HG02571 (cell line): ENCODE results near the gene SAMD14.

Source experiments
- ATAC-seq: cut with Tn5 transposase; IDR thresholded peaks from one replicate; pipeline ENCODE4 v1.9.1; 2021; ENCODE audit warnings: mild to moderate bottlenecking, moderate library complexity; ENCODE audit not compliant: unreplicated experiment

The SAMD14 gene

DNA sequence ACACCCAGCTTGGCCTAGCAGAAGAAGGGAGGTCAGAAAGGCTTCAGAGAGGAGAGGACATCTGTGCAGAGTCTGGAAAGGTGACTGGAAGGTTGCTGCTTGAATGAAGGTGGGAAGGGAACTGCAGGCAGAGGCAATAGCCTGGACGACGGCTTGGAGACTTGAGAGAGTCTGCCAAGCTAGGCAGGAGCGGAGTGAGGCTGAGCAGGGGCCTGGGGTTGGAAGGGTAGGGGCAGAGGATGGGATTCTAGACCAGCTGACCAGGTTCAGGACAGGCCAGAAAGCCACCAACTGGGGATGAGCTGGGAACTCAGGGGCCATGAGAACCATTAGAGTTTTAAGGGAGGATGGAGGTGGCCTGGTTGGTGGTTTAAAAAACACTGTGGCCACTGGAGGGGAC is 35.5 kb upstream of the SAMD14 start:
- ATAC-seq: no peak

DNA sequence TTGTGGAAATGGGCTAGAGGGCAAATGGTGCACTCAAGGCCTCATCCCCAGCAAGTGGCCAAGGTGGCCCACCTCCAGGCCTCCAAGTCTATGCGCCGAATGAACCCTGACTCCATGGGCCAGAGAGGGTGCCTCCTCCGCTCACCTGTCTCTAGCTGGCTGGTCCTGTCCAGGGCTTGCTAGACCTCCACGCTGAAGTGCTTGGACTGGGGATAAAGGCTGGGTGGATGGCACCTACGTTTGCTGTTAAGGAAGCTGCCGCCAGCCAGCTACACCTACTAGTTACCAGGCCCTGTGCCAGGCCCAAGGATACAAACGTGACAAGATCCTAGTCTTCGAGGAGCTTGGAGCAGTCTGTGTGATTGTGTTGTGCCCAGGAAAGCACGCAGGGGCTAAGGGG is 35.1 kb upstream of the SAMD14 start:
- no peak for ATAC-seq

DNA sequence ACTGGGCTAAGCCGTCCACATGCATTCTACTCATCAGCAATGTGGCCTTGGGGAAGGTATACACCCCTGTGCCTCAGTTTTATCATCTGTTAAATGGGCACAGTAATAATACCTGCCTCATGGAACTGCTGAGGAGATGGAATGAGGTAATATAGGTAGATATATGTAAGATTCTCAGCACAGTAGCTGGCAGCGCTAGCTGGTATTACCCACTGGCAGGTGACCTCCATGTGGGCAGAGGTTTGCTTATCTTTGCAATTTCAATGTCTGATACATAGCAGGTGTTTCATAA is 34.7 kb upstream of the SAMD14 start:
- no peak for ATAC-seq

DNA sequence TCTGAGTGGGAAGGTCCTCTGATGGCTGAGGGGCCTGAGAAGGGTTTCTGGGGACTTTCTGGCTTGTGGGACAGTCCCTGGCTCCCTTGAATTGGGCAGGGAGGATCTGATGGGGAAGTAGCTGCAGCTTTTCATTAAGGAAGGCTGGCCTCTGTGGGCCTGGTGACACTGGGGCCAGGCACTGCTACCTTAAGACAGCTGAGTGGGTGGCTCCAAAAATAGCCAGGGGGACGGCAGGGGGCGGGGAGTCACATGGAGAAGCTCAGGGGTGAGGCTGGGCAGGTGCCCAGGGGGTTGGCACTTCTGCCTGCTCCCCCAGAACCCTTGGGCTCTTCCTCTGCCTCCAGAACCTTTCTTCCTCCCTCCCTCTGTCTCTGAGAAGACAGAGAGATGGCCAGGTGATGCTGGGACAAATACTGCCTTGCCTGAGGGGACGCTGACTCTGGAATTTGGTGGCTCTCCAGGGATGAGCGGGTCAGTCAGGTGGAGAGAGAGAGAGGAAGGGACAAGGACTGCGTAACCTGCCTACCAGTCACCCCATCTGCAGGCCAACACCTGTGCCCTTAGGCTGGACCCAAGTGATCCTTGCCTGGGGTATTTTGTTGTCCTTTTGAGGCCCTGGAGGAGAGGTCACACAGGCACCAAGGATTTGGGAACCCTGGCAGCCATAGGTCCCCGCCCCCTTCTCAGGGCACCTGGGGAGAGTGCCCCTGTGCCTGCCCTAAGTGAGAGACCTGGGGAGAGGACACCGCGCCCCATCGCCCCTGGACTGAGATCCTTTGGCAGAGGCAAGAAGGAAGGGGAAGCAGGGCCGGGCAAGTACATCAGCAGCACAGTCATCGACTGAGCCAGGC is 34.1 kb upstream of the SAMD14 start:
- ATAC-seq: no peak

DNA sequence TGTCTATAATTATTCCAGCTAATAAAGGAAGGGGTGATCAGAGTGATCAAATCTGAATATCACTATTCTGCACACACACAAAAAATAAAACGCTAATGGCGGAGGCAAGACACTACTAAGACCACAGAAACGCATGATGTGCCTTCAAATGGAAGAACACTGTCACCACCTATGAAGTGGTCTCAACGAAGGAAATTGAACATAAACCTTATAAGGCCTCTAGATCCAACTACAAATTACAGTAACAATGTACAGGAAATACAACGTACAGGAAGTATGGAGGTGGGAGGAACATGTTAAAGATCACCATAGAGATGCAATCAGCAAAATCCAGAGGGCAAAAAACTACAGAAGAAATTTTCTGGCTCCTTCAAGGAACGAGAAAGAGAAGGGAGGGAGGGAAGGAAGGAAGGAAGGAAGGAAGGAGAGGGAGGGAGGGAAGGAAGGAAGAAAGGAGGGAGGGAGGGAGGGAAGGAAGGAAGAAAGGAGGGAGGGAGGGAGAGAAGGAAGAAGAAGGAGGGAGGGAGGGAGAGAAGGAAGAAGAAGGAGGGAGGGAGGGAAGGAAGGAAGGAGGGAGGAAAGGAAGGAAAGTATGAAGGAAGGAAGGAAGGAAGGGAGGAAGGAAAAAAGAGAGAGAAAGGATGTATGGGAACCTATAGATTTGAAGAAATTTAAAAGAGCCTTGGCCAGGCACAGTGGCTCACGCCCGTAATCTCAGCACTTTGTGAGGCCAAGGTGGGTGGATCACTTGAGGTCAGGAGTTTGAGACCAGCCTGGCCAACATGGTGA is 32.7 kb upstream of the SAMD14 start:
- no peak for ATAC-seq

DNA sequence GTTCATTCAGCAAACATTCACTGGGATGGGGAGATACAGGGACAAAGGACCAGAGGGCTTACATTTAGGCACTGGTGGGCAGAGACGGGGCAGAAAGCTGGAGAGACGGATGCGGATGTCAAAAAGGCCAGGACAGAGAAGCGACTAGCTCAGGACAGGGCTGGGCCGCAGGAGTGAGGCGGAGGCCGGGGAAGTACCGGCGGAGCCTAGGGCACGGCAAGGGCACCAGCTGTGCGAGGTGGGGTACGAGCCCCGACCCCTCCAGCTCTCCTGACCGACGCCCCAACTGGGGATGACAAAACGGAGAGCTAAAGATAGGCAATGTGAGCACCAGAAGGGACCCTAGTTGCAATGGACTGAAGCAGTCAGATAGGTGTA is 31.9 kb upstream of the SAMD14 start:
- ATAC-seq: no peak

DNA sequence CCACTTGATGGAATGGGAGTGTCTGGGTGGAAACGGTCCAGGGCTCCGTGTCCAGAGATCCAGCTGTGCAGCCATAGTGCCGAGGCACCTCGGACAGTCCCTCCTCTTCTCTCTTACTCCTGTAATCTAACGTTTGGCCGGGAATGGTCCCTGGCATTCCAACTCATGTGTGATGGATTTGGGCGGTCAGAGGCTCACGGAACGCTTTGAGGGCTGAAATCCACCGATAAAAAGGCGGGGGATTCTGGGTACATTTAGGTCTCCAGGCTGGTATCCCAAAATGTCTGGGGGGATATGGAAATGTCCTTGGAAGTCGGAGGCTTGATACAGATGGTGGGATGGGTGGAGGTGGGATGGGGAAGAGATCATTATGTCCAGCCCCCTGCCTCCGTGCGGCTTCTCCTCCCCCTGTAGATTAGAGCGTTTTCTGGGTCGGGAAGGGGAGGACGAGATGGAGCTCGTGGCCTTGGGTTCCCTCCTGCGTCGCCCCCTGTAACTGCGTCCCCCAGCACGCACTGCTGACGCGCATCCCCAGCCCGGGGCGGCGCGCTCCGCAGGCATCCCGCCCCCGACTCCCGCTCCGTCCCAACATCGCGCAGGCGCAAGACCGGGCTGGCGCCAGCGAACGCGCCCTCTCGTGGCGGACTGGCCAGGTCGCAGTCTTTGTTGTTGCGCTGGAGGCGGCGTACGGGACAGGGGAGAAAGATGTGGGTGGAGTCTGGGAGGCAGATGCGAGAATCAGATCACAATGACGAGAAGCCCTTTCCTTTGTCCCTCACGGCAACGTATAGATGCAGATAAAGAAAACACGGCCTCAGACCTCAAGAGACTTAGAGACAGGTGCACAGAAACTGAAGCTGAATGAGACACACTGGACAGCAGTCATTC is 31.3 kb upstream of the SAMD14 start:
- peak; percentile 80 for ATAC-seq

DNA sequence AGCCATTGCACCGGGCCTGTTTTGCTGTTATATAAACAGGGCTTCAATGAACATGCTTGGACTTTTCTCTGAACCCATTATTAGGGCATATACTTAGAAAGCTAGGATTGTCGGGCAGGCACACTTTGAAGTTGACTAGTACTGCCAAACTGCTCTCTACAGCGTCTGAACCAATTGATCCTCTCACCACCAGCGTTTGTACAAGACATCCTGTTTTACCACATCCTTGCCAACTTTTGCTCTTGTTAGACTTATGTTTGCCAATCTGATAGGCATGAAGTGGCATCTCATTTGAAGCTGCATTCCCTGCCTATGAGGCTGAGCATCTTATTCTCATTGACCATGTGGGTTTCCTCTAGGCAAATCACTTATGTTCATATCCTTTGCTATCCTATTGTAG is 27.9 kb upstream of the SAMD14 start:
- ATAC-seq: no peak

DNA sequence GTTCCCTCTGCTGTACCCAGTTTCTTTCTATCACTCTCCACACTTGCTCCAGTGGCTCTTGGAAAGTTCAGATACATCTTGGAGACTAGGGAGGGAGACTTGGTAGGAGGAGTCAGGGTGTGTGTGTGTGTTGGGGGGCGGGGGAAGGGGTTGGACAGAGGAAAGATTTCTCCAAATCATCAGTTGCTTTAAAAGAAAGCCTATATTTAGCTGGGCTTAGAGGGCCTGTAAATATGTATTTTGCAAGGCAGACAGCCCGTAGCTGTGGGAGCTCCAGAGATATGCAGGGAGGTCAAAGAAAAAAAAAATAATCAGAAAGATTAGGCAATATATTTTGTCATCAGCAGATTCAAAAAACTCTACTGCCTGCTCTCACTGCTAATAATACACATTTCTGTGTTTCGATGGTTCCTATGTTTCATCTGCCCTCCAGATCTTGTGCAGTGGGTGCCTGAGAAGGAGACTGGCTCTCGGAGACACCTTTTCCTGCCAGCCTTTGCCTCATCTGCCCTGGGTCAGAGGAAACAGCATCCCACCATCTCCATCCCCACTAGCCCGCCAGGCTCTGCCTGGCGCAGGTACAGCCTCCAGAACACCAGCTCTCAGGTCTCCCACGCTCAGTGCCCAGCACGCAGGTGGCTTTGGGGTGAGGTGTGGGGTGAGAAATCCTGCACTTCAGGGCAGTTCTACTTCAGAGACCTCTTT is 25.3 kb upstream of the SAMD14 start:
- ATAC-seq: no peak

DNA sequence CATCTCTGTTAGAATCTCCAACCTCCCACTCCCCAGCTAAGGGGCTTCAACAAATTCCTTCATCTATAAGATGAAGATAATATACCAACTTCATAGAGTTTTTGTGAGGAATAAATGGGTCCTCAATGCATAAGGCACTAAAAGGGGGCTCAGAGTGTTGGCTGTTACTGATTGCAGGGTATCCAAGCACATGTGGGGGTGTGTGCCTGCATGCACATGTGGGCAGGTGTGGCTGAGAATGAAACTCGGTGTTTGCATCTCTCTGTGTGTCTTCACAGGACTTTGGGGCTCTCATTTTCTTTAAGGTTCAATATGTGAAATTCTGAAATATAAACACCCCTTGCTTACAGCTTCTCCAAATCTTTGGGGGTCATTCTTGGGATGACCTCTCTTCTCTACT is 24.6 kb upstream of the SAMD14 start:
- ATAC-seq: peak; percentile 45

DNA sequence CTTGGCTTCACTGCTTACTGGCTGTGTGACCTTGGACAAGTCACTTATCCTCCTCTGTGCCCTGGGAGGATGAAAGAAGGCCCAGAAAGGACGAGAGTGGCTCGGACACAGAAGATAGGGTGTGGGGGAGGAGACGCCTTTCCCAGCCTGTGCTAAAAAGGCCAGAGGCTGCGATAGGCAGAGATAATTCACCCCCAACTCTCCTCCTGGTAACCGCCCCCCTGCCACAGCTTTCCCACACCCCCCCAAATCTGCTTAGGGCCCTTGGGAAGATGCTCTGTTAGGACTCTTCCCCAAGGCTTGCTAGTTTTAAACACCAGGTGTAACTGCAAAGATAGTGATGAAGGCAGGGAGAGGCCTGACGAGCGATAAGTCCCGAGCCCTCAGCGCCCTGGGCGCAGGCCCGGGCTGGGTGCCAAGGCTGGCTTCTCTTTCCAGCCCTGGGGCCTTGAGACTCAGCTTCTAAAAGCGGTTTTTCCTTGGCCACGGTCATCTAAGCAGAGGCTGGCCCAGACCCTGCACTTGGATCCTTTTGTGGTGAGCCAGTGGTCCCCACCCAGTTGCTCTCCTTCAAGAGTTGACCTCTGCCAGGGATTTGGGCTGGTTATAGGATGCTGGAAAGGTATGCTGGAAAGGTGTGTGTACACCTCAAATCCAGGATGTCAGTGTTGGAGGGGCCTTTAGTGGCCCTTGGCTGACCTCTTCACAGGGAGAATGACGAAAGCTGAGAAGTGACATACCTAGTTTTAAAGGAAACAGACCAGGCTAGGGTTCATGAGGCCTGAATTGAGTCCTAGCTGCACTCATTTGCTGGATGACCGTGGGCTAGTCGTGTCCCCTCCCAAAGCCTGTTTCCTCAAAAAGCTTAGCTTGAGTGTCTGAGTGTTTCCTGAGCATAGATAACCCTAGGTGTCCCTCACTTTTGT is 24.0 kb upstream of the SAMD14 start:
- ATAC-seq: no peak

DNA sequence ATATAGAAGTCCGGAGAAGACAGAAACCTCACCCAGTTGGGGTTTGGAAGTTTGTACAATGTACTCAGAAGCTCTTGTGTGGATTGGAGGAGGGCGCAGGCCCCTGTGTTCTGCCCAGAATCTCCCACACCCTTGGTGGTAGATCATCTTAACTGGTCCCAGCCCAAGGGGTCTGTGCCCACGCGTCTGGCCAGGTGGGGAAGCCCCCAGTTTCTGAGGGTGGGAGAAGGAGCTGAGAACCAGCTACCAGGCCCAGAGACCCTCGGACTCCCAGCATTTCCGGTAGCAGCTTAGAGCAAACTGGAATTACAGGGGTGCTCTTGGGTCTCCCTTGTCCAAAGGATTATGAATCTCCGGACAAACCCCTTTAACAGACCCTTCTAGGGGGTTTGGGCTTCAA is 22.8 kb upstream of the SAMD14 start:
- ATAC-seq: no peak

DNA sequence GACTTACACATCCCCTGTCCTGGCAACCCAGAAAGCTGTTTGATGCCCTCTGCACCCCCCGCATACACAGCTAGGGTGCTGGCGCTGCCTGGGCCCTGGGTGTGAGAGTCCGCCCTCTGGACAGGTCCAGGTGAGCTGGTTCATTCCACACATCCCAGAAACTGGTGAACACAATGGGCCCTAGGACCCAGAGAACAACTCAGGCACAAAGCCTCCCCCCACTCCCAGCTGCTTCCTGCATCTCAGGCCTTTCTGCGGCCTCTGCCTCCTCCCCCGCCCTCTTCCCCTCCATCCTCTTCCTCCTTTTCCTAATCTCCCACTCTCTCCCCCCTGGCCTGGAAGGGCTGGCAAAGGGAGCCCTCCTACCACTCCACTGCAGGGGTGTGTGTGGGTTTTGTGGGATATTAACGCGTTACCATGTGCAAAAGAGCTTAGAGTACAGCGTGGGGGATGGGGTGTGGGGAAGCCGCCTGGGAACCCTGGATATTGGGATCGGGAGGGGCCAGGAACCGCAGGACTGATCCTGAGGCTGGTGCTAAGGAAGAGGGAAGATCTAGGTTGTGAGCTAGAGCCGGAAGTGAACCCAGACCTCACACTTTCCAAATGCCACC is 22.1 kb upstream of the SAMD14 start:
- no peak for ATAC-seq

DNA sequence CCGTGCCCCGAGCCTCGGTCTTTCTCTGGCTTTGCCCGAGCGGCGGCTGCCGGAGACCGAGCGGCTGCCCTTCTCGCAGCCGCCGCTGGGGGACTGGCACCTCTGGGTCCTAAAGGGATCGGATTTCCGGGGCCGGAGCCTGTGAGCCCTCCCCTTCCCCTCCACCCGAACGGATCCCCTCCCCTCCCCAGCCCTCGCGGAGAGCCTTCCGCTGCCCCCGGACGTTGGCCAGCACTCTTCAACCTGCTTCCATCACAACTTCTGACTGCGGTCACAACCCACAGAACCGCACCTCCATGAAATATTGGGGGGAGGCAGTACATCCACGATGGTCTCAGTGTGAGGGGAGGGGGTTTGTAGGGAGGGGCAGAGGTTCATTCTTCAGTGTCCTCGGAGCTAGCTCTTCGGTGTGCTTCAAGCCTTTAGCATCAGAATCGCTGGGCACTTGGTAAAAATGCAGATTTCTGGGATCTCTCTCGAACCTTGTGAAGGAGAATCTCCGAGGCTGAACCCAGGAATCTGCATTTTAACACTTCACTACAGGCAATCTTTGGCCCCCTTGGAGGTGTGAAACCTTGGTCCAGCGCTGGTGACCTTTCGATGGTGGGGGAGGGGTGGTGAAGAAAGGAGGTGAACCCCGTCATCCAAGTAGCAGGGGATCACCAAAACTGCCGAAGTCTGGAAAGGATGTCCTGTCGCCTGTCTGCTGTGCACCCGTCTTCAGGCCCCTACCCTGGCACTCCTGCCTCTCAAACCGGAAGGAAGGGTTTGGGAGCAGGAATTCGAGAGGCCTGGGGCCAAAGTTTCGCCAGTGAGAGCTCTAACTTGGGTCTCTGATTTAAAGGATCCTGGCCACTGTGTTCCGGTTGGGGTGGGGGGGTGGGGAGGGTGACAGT is 21.3 kb upstream of the SAMD14 start:
- ATAC-seq: peak; percentile 27

DNA sequence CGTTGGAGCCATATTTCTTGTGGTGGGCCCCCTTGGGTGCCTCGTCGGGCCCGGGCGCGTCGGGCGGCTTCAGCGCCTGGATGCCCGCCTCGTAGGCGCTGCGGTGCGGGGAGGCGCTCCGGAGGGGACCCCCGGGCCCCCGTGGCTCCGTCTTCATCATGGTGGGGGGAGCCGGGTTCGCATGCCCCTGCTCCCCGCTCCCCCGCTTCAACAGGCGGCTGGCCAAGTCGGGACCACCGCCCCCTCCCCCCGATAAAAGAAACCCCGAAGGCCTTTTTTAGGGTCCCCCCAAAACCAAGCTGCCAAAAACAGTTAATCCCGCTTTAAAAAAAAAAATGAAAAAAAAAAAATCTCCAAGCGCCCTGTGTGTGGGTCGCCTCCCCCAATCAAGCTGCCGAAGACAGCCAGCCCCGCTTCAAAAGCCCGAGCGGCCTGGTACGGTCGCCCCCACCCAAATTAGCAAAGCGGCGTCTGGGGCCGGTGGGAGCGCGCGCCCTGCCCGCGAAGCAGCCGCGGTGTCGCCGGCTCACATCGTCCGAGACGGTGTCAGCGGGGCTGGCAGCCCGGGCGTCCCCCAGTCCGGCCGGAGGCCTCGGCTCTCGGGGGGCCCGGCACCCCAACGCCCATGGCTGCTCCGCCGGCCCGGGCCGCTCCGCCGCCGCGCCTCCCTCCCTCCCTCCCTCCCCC is 20.5 kb upstream of the SAMD14 start, which contains the start of gene PPP1R9B:
Gene PPP1R9B, minus strand, starts transcription at position 324 of the 687 bp plus-strand sequence. Its CDS starts 164 bp downstream, at position 160.
- ATAC-seq: no peak

DNA sequence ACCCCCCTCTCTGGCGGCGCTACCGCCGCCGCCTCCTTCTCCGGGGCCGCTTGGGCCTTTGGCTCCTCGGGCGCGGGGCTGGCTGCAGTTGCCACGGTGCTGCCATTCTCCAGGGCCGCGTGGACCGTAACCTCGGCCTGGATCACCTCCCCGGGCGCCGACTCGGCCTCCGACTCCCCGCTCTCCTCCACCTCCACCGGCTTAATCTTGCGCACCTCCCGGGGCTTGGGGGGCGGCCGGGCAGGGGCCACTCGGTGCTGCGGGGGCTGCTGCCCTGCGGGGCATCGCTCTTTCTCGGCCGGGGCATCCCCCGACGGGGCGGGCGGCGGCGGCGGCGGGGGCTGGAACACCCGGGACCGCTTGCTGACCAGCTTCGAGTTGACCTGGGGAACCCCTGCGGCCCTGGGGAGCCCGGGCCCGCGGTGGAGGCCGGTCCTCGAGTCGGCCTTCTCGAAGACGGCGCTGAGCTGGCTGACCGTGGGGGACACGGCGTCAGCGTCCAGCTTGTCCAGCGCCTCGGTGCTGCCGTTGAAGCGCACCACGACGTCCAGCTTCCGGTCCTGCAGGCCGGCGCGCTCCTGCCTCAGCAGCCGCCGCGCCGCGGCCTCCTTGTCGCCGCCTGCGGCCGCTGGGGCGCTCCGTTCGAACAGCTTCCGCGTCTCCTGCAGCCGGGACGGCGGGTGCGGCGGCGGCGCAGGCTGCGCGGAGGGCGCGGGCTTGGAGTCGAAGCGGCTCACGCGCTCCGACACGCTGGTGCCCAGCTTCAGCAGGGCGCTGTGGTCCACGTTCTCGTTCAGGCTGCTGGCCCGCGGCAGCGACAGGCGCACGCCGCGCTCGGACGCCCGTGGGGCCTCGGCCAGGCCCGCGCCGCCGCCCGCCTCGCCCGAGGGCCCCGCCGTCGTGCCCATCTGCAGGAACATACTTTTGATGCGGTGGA is 19.7 kb upstream of the SAMD14 start:
- no peak for ATAC-seq

DNA sequence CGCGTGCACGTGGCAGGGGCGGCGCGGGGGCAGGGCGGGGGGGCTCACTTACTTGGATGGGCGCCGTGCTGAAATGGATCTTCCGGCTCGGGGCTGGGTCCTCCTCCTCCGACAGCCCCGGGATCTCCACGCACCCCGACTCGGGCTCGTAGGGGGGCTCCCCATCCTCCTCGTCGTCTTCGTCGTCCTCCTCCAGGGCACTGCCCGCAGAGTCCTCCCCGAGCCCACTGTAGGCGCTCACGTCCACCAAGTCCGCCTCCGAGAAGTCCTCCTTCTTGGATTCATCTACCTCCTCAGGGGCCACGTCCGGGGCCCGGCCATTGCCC is 19.1 kb upstream of the SAMD14 start:
- no peak for ATAC-seq
